PC-9 (cell line): ENCODE data around the gene FAM20B. TPM values are rescaled to one million over a fixed set of nuclear protein-coding genes. Genes with fewer than 3 reads are reported as not detected.

Experiments used
- BruUV-seq: library from RNA; stranded (reverse); fragments of 400-500 nt; replicated peaks from 2 replicates; lab custom pipeline; 2021; lab: Mats Ljungman, UMichigan
- CTCF ChIA-PET: fragments of 300-600 bp; sonication (Branson Sonifier 250); formaldehyde crosslinking; loops from one replicate; lab custom pipeline; 2022; ENCODE audit warnings: antibody characterized with exemption; lab: Charles Lee
- POLR2A ChIA-PET: fragments of 300-600 bp; sonication (Branson Sonifier 250); formaldehyde crosslinking; loops from one replicate; lab custom pipeline; 2022; ENCODE audit warnings: antibody characterized with exemption; ENCODE audit not compliant: unreplicated experiment; lab: Charles Lee
- DNase-seq, 2 experiments: peaks; one replicate each; pipeline versions ENCODE4 v3.0.0 to v3.0.0-alpha.2; 2015 to 2022; ENCODE audit warnings: mixed read lengths in 1 of 2
- H2AFZ ChIP-seq: fragments of 200-600 bp; sonication (generic); 2 replicates; pipeline ENCODE4 v1.8.1; 2017; ENCODE audit warnings: antibody characterized with exemption
- H3F3A ChIP-seq: fragments of 200-600 bp; sonication (generic); 2 replicates; pipeline ENCODE4 v1.8.1; 2017; ENCODE audit warnings: antibody characterized with exemption, mild to moderate bottlenecking, low read depth; ENCODE audit not compliant: insufficient read depth
- H3K27ac ChIP-seq: fragments of 200-600 bp; sonication (generic); 2 replicates; pipeline ENCODE4 v1.6.1; 2016; ENCODE audit warnings: mixed run types
- H3K27me3 ChIP-seq: fragments of 200-600 bp; sonication (generic); 2 replicates; pipeline ENCODE4 v1.6.1; 2016; ENCODE audit warnings: low read depth, mixed run types; ENCODE audit not compliant: insufficient read depth
- H3K36me3 ChIP-seq: fragments of 200-600 bp; sonication (generic); 2 replicates; pipeline ENCODE4 v1.6.1; 2016; ENCODE audit warnings: low read depth, mixed run types
- H3K4me1 ChIP-seq: fragments of 200-600 bp; sonication (generic); replicated peaks from 2 replicates; pipeline ENCODE4 v1.6.1; 2016; ENCODE audit warnings: mixed run types; ENCODE audit not compliant: insufficient read depth
- H3K4me2 ChIP-seq: fragments of 200-600 bp; sonication (generic); 2 replicates; pipeline ENCODE4 v1.6.1; 2017; ENCODE audit warnings: mixed run types
- H3K4me3 ChIP-seq: fragments of 200-600 bp; sonication (generic); 2 replicates; pipeline ENCODE4 v1.6.1; 2016; ENCODE audit warnings: mixed run types
- H3K79me2 ChIP-seq: fragments of 200-600 bp; sonication (generic); 2 replicates; pipeline ENCODE4 v1.6.1; 2017; ENCODE audit warnings: low read depth, mixed run types
- H3K9me2 ChIP-seq: fragments of 200-600 bp; sonication (generic); 2 replicates; pipeline ENCODE4 v1.8.1; 2017; ENCODE audit warnings: mild to moderate bottlenecking; ENCODE audit not compliant: insufficient read depth
- H3K9me3 ChIP-seq: fragments of 200-600 bp; sonication (generic); 2 replicates; pipeline ENCODE4 v1.8.1; 2016; ENCODE audit warnings: low read depth; ENCODE audit not compliant: insufficient read depth
- H4K20me1 ChIP-seq: fragments of 200-600 bp; sonication (generic); 2 replicates; pipeline ENCODE4 v1.8.1; 2017; ENCODE audit not compliant: insufficient read depth
- CTCF ChIP-seq: fragments of 200-600 bp; sonication (generic); conservative IDR thresholded peaks from 2 replicates; pipeline ENCODE4 v1.6.1; 2017; ENCODE audit warnings: mixed run types, antibody characterized with exemption, mild to moderate bottlenecking, moderate library complexity
- EZH2 ChIP-seq: fragments of 200-600 bp; sonication (generic); IDR thresholded peaks from 2 replicates; pipeline ENCODE4 v1.8.0; 2017; ENCODE audit warnings: antibody characterized with exemption, low read depth
- intact Hi-C: fragments of 100-400 bp; cut with micrococcal nuclease; formaldehyde crosslinking; loops from one replicate; pipeline ENCODE4 v1.10.0; 2022; ENCODE audit not compliant: unreplicated experiment
- total RNA-seq: library from RNA; stranded (reverse); gene quantifications from 2 replicates; pipeline ENCODE4 v1.2.3, GENCODE V29; 2021

FAM20B gene
- total RNA-seq, 1 experiment from 2014 or later, result 80.5 TPM

- no peaks in the 10 kb centered on the region for H3K27me3 ChIP-seq
- peak overlapping the region; percentile 84 for H2AFZ ChIP-seq
- H3K4me3 ChIP-seq, result peak overlapping the region; percentile 79
- peak overlapping the region; percentile 90 for H3K4me2 ChIP-seq
- peak in 1 of 2 experiments; percentile 36 for DNase-seq
- POLR2A ChIA-PET, result interaction anchor here (0.5 to 0.9 kb wide), 5 partner anchors 79 to 774 kb away, joined by 3 to 27 read pairs (median 4); partner anchors contain the start of gene AXDND1
- no peaks in the 10 kb centered on the region for H4K20me1 ChIP-seq
- H3K9me2 ChIP-seq, result no peaks in the 10 kb centered on the region
- TF ChIP-seq CTCF (no peak), EZH2 (no peak)
- CTCF ChIA-PET, result no interaction called here
- H3K36me3 ChIP-seq, result 0 out of 2 replicates have a peak, but pooled peaks cover 4% of the 10 kb centered on the region
- intact Hi-C loops, result loop anchor here (5.0 kb wide), 1 partner anchor 55 kb away; the partner anchor contains the start of gene FAM20B
- peaks cover 21% of the 10 kb centered on the region for H3K4me1 ChIP-seq
- no peaks in the 10 kb centered on the region for H3K9me3 ChIP-seq
- peaks cover 28% of the 10 kb centered on the region for H3K79me2 ChIP-seq
- BruUV-seq, result no TSS peak
- peaks cover 41% of the 10 kb centered on the region for H3F3A ChIP-seq
- peak overlapping the region; percentile 76 for H3K27ac ChIP-seq
Measured at GRCh38 chr1:179082333-179082998, 56.8 kb downstream of the FAM20B start.

GRCh38 chr1:179082999-179083335 is 57.3 kb downstream of the FAM20B start:
- Histone ChIP-seq H3K9me2 (no peaks in the 10 kb centered on the region), H3K36me3 (0 out of 2 replicates have a peak, but pooled peaks cover 4% of the 10 kb centered on the region), H3K79me2 (peaks cover 28% of the 10 kb centered on the region), H3K27me3 (no peaks in the 10 kb centered on the region), H3K9me3 (no peaks in the 10 kb centered on the region), H4K20me1 (no peaks in the 10 kb centered on the region), H3K4me1 (peaks cover 17% of the 10 kb centered on the region), H3K4me2 (peak overlapping the region; percentile 90), H3F3A (peaks cover 36% of the 10 kb centered on the region), H3K4me3 (peak overlapping the region; percentile 79), H2AFZ (peak overlapping the region; percentile 84), H3K27ac (peak overlapping the region; percentile 76)
- BruUV-seq, result TSS peak; percentile 27
- intact Hi-C loops, result loop anchor here (5.0 kb wide), 1 partner anchor 56 kb away; the partner anchor contains the start of gene FAM20B
- TF ChIP-seq CTCF (no peak), EZH2 (no peak)
- ChIA-PET POLR2A (interaction anchor here (0.5 to 0.9 kb wide), 2 partner anchors 283 to 775 kb away, joined by 4 to 27 read pairs; partner anchors contain the start of gene AXDND1), CTCF (interaction anchor here (0.7 kb wide), 1 partner anchor 308 kb away, joined by 3 read pairs; no protein-coding TSS in a partner anchor)
- no peak for DNase-seq

- H3K4me2 ChIP-seq, result peak overlapping the region; percentile 90
- H3K27me3 ChIP-seq, result no peaks in the 10 kb centered on the region
- no peak overlapping the region for H2AFZ ChIP-seq
- H3K4me1 ChIP-seq, result peaks cover 17% of the 10 kb centered on the region; the same call in 1 of the 2 replicates
- BruUV-seq, result no TSS peak
- peak overlapping the region; percentile 79; the same call in 1 of the 2 replicates for H3K4me3 ChIP-seq
- H3K9me3 ChIP-seq, result no peaks in the 10 kb centered on the region
- POLR2A ChIA-PET, result interaction anchor here (0.6 kb wide), 1 partner anchor 66 kb away, joined by 4 read pairs; no protein-coding TSS in a partner anchor
- CTCF ChIA-PET, result interaction anchor here (0.7 kb wide), 1 partner anchor 309 kb away, joined by 3 read pairs; no protein-coding TSS in a partner anchor
- TF ChIP-seq CTCF (no peak), EZH2 (no peak)
- peaks cover 36% of the 10 kb centered on the region for H3F3A ChIP-seq
- no peak overlapping the region for H3K27ac ChIP-seq
- H4K20me1 ChIP-seq, result no peaks in the 10 kb centered on the region
- peaks cover 28% of the 10 kb centered on the region for H3K79me2 ChIP-seq
- DNase-seq, result no peak
- H3K36me3 ChIP-seq, result 0 out of 2 replicates have a peak, but pooled peaks cover 4% of the 10 kb centered on the region
- intact Hi-C loops, result loop anchor here (5.0 kb wide), 1 partner anchor 56 kb away; the partner anchor contains the start of gene FAM20B
- no peaks in the 10 kb centered on the region for H3K9me2 ChIP-seq
Measured at GRCh38 chr1:179083533-179083932, 57.8 kb downstream of the FAM20B start.
